ENCODE measurements around the gene ZSWIM7. TPM values are rescaled to one million over a fixed set of nuclear protein-coding genes. Genes with fewer than 3 reads are reported as not detected.
"Not testable (repeated sequence)": the region's sequence is repeated elsewhere in the genome, so short reads cannot be mapped to it uniquely, and the experiment has no call there.

ZSWIM7 gene
- total RNA-seq, 4 donors from 2014 or later: 9.1 to 15.4 (median 12.5) TPM

DNA sequence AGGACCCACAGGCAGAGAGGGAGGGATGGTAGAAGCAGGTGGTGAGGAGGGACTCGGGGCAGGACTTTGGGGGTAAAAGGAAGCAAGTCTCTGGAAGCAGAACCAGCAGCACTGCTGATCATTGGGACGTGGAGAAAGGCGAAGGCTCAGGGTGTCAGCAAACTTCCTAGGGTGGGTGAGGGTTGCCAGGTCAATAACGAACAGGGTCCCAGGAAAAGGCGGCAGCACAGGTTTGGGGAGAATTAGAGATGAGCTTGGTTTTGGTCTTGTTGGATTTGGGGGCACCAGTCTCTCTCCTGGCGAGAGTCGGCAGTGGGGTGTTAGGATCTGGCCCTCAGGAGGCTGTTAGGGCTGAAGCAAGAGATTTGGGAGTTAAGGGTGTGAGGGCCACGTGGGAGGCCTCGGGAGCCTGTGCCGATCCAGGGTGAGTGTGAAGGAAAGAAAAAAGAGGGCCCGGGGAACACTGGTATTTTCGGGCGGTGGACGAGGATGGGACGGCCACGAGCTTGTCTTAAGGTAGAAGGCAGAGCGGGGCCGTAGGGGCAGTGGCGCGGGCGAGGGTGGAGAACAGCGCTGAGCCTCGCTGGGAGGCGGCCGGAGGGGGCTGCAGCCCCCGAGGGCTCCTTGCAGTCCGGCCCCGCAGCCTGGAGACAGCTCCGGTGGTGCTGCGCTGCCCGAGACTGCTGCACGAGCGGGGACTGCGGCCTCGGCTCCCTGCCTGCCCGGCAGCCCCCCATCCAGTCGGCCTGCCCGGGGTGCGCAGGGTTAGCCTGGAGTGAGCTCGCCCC is 55.3 kb downstream of the ZSWIM7 start:
- Histone ChIP-seq H3K9me3 (no peaks in the 10 kb centered on the region), H3K27ac (peak overlapping the region; percentile 89), H3K4me1 (peaks cover 43% of the 10 kb centered on the region), H3K4me3 (peak overlapping the region; percentile 54), H3K27me3 (no peaks in the 10 kb centered on the region), H3K36me3 (no peaks in the 10 kb centered on the region)
- 39% methylated on average over 18 of the region's 40 CpGs for WGBS
- no peak for TF ChIP-seq EP300 (IDR thresholded peaks at IDR 0.05)
- no peak for TF ChIP-seq POLR2A (IDR thresholded peaks at IDR 0.05)
- TF ChIP-seq, protein P1, sequence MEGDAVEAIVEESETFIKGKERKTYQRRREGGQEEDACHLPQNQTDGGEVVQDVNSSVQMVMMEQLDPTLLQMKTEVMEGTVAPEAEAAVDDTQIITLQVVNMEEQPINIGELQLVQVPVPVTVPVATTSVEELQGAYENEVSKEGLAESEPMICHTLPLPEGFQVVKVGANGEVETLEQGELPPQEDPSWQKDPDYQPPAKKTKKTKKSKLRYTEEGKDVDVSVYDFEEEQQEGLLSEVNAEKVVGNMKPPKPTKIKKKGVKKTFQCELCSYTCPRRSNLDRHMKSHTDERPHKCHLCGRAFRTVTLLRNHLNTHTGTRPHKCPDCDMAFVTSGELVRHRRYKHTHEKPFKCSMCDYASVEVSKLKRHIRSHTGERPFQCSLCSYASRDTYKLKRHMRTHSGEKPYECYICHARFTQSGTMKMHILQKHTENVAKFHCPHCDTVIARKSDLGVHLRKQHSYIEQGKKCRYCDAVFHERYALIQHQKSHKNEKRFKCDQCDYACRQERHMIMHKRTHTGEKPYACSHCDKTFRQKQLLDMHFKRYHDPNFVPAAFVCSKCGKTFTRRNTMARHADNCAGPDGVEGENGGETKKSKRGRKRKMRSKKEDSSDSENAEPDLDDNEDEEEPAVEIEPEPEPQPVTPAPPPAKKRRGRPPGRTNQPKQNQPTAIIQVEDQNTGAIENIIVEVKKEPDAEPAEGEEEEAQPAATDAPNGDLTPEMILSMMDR (IDR thresholded peaks at IDR 0.05): no peak
- no peak for TF ChIP-seq POLR2AphosphoS5 (IDR thresholded peaks at IDR 0.05)
- no peak for DNase-seq (ENCODE audit: low spot score in 2 of 2)

DNA sequence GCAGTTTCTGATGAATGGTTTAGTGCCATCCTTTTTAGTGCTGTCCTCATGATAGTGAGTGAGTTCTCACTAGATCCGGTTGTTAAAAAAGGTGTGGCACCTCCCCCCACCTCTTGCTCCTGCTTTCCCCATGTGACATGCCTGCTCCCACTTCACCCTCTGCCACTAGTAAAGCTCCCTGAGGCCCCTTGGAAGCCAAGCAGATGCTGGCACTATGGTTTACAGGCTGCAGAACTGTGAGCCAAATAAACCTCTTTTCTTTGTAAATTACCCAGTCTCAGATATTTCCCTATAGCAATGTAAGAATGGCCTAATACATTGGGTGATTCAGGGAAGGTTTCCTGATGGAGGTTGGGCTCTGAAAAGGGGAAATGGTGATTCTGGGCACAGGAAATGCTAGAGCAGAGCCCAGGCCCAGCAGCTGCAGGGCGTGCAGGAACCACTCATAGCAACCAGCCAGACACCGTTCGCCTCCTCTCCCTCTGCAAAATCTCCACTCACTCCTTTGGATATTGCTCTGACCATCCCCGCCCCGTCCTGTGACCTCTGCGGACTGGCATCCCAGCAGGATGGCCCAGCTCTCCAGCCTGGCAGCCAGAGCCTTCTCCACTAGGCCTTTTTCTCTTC is 57.2 kb downstream of the ZSWIM7 start:
- no peak for TF ChIP-seq POLR2AphosphoS5 (IDR thresholded peaks at IDR 0.05)
- TF ChIP-seq, protein P1 (IDR thresholded peaks at IDR 0.05): no peak
- WGBS: 90% methylated on average over 7 of the region's 7 CpGs
- no peaks in the 10 kb centered on the region for H3K9me3 ChIP-seq
- no peaks in the 10 kb centered on the region for H3K36me3 ChIP-seq
- H3K4me3 ChIP-seq: no peak overlapping the region
- no peak for DNase-seq (ENCODE audit: low spot score in 2 of 2)
- no peak overlapping the region for H3K27ac ChIP-seq
- H3K4me1 ChIP-seq: peaks cover 32% of the 10 kb centered on the region
- H3K27me3 ChIP-seq: no peaks in the 10 kb centered on the region

DNA sequence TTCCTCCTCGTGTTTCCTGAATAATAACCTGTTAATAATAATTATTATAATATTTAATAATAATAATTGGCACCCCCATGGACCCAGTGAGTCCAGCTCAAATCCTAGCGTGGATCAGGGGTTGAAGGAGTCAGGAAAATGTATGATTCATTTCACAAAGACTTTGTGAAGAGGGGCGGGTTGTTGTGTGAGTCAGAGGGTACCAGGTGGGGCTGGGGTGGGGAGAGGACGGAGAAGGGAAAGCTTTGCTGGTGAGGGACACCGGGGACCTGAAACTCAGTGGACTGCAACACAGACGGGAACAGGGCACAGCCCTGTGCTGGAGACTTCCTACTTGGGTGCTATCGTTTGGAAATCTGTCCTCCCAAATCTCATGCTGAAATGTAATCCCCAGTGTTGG is 57.7 kb downstream of the ZSWIM7 start:
- H3K4me3 ChIP-seq: no peak overlapping the region
- TF ChIP-seq EP300 (IDR thresholded peaks at IDR 0.05): no peak
- TF ChIP-seq, protein P1 (IDR thresholded peaks at IDR 0.05): no peak
- TF ChIP-seq POLR2AphosphoS5 (IDR thresholded peaks at IDR 0.05): no peak
- no peak for TF ChIP-seq POLR2A (IDR thresholded peaks at IDR 0.05)
- DNase-seq (ENCODE audit: low spot score in 2 of 2): no peak
- no peaks in the 10 kb centered on the region for H3K9me3 ChIP-seq
- peaks cover 27% of the 10 kb centered on the region for H3K4me1 ChIP-seq
- no peaks in the 10 kb centered on the region for H3K27me3 ChIP-seq
- H3K36me3 ChIP-seq: no peaks in the 10 kb centered on the region
- no peak overlapping the region for H3K27ac ChIP-seq
- WGBS: 91% methylated on average over 7 of the region's 7 CpGs

DNA sequence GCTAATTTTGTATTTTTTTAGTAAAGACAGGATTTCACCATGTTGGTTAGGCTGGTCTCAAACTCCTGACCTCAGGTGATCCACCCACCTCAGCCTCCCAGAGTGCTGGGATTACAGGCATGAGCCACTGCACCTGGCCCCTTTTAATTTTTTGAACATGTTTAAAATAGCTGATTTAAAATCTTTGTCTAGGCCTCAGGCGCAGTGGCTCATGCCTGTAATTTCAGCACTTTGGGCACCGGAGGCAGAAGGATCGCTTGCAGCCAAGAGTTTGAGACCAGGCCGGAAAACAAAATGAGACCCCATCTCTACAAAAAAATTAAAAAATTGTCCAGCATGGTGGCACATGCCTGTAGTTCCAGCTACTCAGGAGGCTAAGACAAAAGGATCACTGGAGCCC is 63.0 kb downstream of the ZSWIM7 start:
- H3K9me3 ChIP-seq; H3K4me1 ChIP-seq; DNase-seq (ENCODE audit: low spot score in 2 of 2); H3K27ac ChIP-seq; H3K27me3 ChIP-seq; H3K36me3 ChIP-seq; H3K4me3 ChIP-seq: not testable (repeated sequence)
- WGBS: 100% methylated on average over 4 of the region's 4 CpGs

DNA sequence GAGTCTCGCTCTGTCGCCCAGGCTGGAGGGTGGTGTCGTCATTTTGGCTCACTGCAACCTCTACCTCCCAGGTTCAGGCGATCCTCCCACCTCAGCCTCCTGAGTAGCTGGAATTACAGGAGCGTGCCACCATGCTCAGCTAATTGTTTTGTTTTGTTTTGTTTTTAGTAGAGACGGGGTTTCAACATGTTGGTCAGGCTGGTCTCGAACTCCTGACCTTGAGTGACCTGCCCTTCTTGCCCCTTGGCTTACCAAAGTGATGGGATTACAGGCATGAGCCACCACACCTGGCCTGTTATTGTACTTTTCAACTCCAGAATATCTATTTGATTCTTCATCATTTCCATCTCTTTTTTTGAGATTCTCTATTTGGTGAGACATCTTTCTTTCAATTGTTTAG is 63.6 kb downstream of the ZSWIM7 start:
- WGBS: 98% methylated on average over 7 of the region's 7 CpGs
- H3K4me3 ChIP-seq: no peak overlapping the region
- no peak for TF ChIP-seq EP300 (IDR thresholded peaks at IDR 0.05)
- no peak for TF ChIP-seq POLR2AphosphoS5 (IDR thresholded peaks at IDR 0.05)
- TF ChIP-seq, protein P1 (IDR thresholded peaks at IDR 0.05): no peak
- TF ChIP-seq POLR2A (IDR thresholded peaks at IDR 0.05): no peak
- H3K36me3 ChIP-seq: no peaks in the 10 kb centered on the region
- H3K27ac ChIP-seq: no peak overlapping the region
- H3K4me1 ChIP-seq: no peaks in the 10 kb centered on the region
- H3K27me3 ChIP-seq: no peaks in the 10 kb centered on the region
- DNase-seq (ENCODE audit: low spot score in 2 of 2): no peak
- H3K9me3 ChIP-seq: no peaks in the 10 kb centered on the region

Measured in suprapubic skin (tissue), 4 donors.